Testis (tissue), 2 donors: ENCODE measurements around the gene FXYD5.

Experiments
- POLR2A ChIP-seq: fragments of 450-650 bp; IDR thresholded peaks from one replicate; pipeline ENCODE4 v1.6.1; 2017; ENCODE audit warnings: antibody characterized with exemption, mild to moderate bottlenecking, moderate library complexity
- TF ChIP-seq, protein P1 (sequence below), 3 experiments: fragments of 450-650 bp in 2 of 3; fragments of 200-600 bp in 1 of 3; sonication (generic) in 1 of 3; IDR thresholded peaks; one replicate each; pipeline ENCODE4 v1.5.1; 2016 to 2019; ENCODE audit warnings: antibody characterized with exemption in 3 of 3, mild to moderate bottlenecking in 2 of 3, moderate library complexity in 1 of 3

- no peak for TF ChIP-seq POLR2A
- TF ChIP-seq, protein P1, sequence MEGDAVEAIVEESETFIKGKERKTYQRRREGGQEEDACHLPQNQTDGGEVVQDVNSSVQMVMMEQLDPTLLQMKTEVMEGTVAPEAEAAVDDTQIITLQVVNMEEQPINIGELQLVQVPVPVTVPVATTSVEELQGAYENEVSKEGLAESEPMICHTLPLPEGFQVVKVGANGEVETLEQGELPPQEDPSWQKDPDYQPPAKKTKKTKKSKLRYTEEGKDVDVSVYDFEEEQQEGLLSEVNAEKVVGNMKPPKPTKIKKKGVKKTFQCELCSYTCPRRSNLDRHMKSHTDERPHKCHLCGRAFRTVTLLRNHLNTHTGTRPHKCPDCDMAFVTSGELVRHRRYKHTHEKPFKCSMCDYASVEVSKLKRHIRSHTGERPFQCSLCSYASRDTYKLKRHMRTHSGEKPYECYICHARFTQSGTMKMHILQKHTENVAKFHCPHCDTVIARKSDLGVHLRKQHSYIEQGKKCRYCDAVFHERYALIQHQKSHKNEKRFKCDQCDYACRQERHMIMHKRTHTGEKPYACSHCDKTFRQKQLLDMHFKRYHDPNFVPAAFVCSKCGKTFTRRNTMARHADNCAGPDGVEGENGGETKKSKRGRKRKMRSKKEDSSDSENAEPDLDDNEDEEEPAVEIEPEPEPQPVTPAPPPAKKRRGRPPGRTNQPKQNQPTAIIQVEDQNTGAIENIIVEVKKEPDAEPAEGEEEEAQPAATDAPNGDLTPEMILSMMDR (IDR thresholded peaks at IDR 0.05), result no peak
These were observed 37.4 kb upstream of the FXYD5 start for GRCh38 chr19:35117116-35117515.
